ENCODE measurements around the gene TIAM2. TPM values are rescaled to one million over a fixed set of nuclear protein-coding genes. Genes with fewer than 3 reads are reported as not detected.
A peak's percentile ranks its signal among the peaks of the same experiment; 100 is the strongest.

The TIAM2 gene
- total and polyA plus RNA-seq, 2 donors (not counting 3 experiments of a cell fraction or from before 2014, with no cell fraction given): 9.6 to 18.5 TPM

- DNase-seq (ENCODE audit: low read depth, low spot score) (no peak), FAIRE-seq (peak; percentile 12)
- H3K36me3 ChIP-seq (ENCODE audit: control insufficient read depth in 2 of 2, extremely low read depth in 1 of 2, insufficient read depth in 2 of 2, low read length in 2 of 2): no peaks in the 10 kb centered on the region
- no peak overlapping the region for H3K27ac ChIP-seq (ENCODE audit: insufficient read depth, low read depth, low read length)
- no peaks in the 10 kb centered on the region for H3K4me1 ChIP-seq (ENCODE audit: control insufficient read depth, extremely low read depth, insufficient read depth, low read length)
- H2AFZ ChIP-seq (ENCODE audit: low read depth, low read length): no peak overlapping the region
- H3K9me3 ChIP-seq (replicated peaks; ENCODE audit: control insufficient read depth, insufficient read depth, low read length): no peaks in the 10 kb centered on the region
- no peak for TF ChIP-seq FOS (IDR thresholded peaks at IDR 0.05; ENCODE audit: borderline replicate concordance, insufficient read depth, low read length)
- no peak for TF ChIP-seq CTCF (IDR thresholded peaks at IDR 0.05; ENCODE audit: extremely low read depth in 1 of 2, insufficient read depth in 1 of 2, low read depth in 1 of 2, low read length in 2 of 2)
- no peak for TF ChIP-seq GATA2 (IDR thresholded peaks at IDR 0.05; ENCODE audit: insufficient read depth, insufficient read length, low read depth, low read length)
- no peak for TF ChIP-seq POLR2A (IDR thresholded peaks at IDR 0.05; ENCODE audit: low read depth, low read length)
- no peak for TF ChIP-seq EZH2 (IDR thresholded peaks at IDR 0.05; ENCODE audit: borderline replicate concordance, low read depth, low read length, severe bottlenecking)
- TF ChIP-seq JUN (IDR thresholded peaks at IDR 0.05; ENCODE audit: borderline replicate concordance, insufficient read depth, insufficient read length, low read depth): no peak
- no peak for TF ChIP-seq POLR2AphosphoS5 (IDR thresholded peaks at IDR 0.05; ENCODE audit: insufficient read depth, low read depth, low read length)
- no peak for TF ChIP-seq MYC (IDR thresholded peaks at IDR 0.05; ENCODE audit: low read depth, low read length)
- no peak for TF ChIP-seq MAX (IDR thresholded peaks at IDR 0.05; ENCODE audit: insufficient read depth, insufficient read length)
- no TSS peak for BruUV-seq (replicated peaks)
- H3K4me3 ChIP-seq (replicated peaks in 1 of 3; ENCODE audit: insufficient read depth in 1 of 3, low read depth in 1 of 3, low read length in 3 of 3): no peak overlapping the region
- ChIA-PET POLR2A (no interaction called here), CTCF (no interaction called here)
- intact Hi-C loops (cut with micrococcal nuclease): no loop called here
- no peaks in the 10 kb centered on the region for H3K79me2 ChIP-seq (ENCODE audit: control insufficient read depth, insufficient read depth, low read length)
- no peak overlapping the region for H3K9ac ChIP-seq (replicated peaks; ENCODE audit: extremely low read depth, insufficient read depth, low read length)
- H3K27me3 ChIP-seq (ENCODE audit: control insufficient read depth in 2 of 2, insufficient read depth in 2 of 2, low read length in 2 of 2): no peaks in the 10 kb centered on the region
- H4K20me1 ChIP-seq (replicated peaks; ENCODE audit: control insufficient read depth, extremely low read depth, insufficient read depth, low read length): no peaks in the 10 kb centered on the region
- no peaks in the 10 kb centered on the region for H3K9me1 ChIP-seq (replicated peaks; ENCODE audit: control insufficient read depth, extremely low read depth, insufficient read depth, low read length)
- dilution Hi-C loops (cut with MboI; ENCODE audit: extremely low pct_ligation_motif_present, low sequenced_read_pairs): no loop called here
- H3K4me2 ChIP-seq (ENCODE audit: insufficient read depth, low read length): no peak overlapping the region
Observed at GRCh38 chr6:155088856-155089255, 93.7 kb downstream of the TIAM2 start.

All from endothelial cell of umbilical vein (primary cell).